GM21576 (cell line): Measurements from ENCODE around the gene MCAT.

Experiments
- ATAC-seq: cut with Tn5 transposase; IDR thresholded peaks from one replicate; pipeline ENCODE4 v1.9.1; 2021; ENCODE audit warnings: mild to moderate bottlenecking, moderate library complexity; ENCODE audit not compliant: unreplicated experiment

The MCAT gene, protein sequence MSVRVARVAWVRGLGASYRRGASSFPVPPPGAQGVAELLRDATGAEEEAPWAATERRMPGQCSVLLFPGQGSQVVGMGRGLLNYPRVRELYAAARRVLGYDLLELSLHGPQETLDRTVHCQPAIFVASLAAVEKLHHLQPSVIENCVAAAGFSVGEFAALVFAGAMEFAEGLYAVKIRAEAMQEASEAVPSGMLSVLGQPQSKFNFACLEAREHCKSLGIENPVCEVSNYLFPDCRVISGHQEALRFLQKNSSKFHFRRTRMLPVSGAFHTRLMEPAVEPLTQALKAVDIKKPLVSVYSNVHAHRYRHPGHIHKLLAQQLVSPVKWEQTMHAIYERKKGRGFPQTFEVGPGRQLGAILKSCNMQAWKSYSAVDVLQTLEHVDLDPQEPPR

DNA sequence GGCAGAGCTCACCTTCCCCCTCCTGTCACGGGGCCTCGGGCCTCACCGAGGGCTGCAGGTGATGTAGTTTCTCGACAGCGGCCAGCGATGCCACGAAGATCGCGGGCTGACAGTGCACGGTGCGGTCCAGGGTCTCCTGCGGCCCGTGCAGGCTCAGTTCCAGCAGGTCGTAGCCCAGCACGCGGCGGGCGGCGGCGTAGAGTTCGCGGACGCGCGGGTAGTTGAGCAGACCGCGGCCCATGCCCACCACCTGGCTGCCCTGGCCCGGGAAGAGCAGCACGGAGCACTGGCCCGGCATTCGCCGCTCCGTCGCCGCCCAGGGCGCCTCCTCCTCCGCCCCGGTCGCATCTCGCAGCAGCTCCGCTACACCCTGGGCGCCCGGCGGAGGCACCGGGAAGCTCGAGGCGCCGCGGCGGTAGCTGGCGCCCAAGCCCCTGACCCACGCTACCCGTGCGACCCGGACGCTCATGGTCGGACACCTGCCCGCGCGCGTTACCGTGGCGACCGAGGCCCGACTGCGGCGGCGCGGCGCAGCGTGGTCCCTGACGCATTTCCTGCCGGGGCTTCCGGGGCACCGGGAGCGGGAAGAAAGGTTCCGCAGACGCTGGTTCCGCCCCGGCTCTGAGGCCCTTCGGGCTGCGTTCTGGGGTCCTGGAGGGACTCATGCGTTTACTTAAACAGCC is at the start of gene MCAT:
Gene MCAT (minus strand): TSS at position 519 of the 683 bp plus-strand sequence. CDS start 50 bp downstream, at position 469.
- ATAC-seq, result peak; percentile 79

DNA sequence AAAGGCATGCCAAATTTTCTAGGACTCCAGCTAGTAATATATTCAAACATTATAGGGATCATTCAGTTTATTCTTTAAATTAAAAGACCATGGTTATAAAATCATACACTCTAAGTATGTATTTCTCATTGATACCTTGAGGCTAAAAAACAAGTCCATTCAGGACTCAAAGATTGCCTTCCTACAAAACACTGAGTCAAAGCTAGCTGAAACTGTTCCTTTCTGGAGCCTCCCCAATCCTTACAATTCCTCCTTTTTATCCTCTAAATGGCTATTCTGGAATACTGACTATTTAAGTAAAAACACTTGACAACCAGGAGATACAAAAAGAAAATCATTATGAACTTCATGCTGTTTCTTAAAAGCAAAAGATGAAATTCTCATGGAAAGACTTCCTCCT is 48.6 kb upstream of the MCAT start:
- no peak for ATAC-seq

DNA sequence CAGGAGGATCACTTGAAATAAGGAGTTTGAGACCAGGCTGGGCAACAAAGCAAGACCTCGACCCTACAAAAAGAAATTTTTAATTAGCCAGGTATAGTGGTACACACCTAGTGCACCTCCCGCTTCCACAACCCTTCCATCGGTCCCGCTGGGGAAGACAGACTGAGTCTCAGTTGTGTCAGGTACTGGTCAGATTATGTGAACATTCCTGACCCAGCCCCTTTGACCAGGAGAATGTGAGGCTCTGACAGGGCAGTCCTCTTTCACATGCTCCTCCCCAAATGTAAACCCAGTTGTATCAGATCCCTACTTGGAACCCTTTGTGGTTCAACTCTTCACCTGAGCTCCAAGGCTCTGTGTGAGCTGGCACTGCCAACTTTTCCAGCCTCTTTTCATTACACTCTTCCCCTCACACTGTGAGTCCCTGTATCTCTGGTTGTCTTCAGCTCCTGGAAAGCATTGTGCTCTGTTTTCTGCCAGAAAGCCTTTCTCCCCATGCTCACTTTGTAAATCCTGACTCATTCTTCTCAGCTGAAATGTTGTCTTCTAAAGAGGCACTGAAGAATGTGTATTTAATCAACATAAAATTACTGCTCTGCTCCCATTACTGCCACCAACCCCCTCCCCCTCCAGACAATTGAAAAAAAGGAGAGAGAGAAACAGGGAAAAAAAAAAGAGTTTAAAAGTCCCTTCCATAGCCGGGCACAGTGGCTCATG is 45.8 kb upstream of the MCAT start:
- no peak for ATAC-seq

DNA sequence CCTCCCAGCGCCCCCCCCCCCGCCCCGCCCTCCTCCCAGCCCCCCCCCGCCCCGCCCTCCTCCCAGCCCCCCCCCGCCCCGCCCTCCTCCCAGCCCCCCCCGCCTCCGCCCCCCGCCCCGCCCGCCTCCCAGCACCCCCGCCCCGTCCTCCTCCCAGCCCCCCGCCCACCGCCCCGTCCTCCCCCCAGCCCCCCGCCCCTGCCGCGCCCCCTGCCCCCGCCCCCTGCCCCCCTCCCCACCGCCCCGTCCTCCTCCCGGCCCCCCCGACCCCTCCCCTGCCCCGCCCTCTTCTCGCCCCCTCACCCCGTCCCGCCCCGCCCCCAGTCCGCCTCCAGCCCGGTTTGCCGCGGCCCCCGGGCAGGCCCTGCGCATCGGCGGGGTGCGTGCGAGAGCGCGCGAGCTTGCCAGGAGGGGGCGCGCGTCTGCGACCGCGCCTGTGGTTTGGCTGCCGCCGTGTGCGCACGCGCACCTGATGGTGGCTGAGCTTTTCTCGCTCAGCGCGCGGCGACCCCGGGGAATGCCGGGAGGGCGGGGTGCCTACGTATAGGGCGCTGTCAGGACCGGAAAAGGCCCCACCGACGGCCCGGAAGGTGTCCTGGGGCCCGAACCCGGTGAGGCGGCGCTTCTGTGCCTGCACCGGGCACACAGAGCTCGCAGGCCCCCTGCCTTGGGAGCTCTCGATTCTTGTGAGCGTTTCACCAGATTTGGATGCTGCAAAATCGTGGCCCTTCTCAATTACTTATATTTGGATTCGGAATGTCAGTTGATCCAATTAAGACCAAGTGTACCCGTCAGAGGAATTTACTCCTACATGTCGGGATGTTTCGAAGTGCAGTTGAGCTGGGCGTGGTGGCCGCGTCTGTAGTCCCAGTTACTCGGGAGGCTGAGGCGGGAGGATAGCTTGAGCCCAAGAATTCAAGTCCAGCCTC is 44.2 kb upstream of the MCAT start:
- ATAC-seq, result peak; percentile 74

DNA sequence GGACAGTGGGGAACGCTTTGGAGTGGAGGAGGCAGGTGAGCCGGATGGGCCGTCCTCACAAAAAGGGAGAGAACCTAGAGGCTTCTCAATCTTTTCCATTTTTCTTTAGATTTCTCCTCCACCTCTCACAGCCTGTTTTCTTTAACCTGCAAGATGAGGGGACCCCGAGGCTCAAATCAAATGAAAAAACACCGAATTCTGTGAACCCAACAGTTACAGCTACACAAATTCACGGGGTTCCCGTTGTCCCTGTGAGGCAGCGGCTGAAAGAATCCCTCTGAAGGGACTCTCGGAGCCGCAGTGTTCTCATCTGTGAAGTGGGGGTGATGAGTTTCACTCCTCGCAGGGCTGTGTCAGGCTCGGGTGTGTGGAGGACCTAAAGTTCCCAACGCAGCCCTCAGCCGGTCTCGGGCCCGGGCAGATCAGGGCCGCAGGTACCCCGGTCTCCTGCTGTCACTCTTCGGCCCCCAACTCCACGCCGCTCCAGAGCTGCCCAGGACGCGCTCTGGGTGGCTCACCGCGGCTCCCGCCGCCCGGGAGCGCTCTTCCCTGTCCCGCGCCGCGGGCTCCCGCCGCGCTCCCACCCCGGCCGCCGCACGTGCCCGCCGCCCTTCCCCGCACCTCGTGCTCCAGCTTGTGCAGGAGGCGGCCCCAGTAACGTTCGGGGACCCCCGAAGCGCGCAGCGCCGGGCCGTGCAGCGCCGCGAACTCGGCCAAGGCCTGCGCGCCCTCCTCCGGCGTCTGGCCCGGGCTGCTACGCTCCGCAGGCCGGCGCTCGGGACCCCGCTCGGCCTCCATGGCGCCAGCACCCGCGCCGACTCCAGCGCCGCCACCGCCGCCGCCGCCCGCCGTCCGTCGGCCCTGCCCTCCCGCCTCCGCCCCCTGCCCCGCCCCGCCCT is 43.3 kb upstream of the MCAT start, which contains the start of gene TTLL12:
Gene TTLL12 (minus strand): TSS at position 863 of the 899 bp plus-strand sequence. CDS start 65 bp downstream, at position 798.
- ATAC-seq, result peak; percentile 39

DNA sequence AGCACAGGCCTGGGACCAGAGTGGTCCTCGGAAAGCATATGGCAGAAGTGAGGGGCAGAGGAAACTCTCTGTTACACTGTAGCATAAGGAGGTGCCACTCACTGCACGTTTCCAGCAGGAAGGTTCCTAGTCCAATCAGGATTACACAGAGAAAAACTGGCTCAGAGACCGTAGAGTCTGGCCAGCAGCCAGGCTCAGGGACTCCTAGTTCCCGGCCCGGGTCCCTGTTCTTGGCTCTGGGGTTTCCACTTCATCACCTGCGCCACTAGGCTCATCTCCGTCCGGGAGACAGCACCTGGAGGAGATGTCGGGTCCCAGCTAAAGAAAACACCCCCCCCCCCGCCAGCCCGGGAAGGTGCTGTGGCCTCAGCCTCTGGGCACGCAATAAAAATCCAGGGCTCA is 42.7 kb upstream of the MCAT start:
- no peak for ATAC-seq

DNA sequence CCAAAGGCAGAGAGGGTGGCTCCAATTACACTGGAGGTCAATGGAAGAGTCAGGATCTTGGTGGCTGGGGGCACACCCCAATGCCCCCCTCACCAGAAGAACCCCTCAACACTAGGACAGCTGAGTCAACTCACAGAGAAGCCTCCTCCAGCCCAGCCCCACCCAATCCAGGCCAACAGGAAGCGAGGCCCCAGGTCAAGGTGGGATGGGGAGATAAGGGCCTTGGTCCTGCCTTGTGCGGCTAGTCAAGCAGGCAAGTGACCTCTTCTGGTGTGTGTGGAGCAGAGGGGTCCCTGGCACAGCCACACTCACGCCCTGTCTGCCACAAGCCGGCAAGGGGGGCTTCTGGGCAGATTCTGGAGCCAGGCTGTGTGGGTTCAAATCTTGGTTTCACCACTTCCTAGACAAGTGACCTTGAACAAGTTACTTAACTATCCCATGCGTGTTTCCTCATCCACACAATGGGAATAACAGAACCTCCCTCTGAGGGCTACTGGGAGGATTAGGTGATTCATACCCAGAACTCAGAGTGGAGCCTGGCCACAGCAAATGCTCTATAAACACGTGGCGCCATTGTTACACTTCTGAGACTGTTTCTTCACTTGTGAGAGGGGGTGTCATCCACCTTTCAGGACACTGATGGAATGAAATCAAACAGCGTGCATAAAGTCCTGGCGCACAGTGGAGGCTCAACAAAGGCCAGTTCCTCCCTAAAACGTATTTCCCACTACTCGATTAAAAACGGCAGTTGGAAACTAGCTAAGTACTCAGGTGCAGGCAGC is 40.5 kb upstream of the MCAT start:
- no peak for ATAC-seq

GRCh38 chr22:43182726-43183125 is 39.5 kb upstream of the MCAT start:
- no peak for ATAC-seq

DNA sequence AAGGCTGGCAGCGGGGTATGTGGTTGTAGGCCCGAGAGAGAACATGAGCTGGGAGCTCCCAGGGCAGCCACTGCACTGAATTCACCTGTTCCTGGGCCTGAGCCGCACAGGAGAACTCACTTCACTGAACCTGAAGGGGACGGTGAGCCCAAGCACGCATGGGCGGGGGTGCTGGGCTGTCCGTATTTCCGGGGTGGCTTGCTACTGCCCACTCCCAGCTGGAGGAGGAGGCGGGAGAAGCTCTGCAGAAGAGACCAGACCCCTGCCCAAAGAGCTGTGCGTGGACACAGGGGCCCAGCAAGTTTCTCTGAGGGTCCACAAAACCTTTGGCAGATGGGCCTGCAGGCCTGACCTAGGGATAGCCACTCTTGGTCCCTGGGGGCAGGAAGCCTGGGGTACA is 38.9 kb upstream of the MCAT start:
- ATAC-seq, result no peak

DNA sequence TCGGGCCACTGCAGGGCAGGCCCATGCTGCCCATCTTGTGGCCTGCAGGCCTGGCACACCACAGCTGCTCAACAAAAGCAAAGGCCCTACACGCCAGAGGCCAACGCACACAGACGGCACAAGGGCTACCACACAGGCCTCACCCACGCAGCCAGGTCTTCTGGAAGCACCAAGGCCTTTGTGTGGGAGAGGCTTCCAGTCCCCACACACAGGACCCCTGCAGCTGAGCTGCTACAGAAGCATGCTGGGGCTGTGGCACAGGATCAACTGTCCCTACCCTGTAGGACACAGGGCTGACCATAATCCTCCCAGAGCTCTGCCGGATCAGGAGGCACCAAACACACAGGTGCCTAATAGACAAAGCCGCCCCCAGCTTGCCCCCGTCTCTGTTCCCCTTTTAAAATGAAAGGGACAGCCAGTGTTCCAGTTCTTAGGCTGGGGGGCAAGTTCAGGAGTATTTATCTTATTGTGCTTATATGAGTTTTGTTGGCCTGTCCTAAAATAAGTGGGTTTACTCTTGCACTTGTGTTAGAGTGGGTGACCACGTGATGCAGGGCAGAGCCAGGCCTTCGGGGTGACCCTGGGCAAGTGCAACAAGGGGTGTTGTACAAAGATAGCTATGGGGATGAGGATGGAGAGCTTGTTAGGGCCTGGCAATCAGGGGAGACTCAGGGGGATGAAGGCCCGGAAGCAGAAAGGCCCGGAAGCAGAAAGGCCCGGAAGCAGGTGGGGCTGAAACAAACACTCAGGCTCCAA is 38.3 kb upstream of the MCAT start:
- ATAC-seq, result no peak

DNA sequence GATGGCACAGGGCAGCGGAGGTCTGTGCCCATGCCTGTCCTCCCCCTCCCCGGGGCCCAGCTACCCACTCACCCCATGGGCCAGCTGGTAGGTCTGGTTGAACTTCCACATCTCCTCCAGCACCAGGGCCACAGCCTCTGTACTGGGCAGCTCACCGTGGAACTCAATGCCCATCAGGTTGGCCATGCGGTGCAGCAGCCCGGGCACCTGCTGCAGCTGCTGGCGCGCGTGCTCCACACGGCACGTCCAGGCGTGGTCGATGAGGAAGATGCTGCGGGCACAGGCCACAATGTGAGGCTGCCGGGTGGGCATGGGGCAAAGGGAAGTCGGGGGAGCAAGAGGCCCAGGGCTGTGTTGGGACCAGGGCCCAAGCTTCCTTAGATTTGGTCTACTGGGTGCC is 37.5 kb upstream of the MCAT start:
- ATAC-seq, result no peak

DNA sequence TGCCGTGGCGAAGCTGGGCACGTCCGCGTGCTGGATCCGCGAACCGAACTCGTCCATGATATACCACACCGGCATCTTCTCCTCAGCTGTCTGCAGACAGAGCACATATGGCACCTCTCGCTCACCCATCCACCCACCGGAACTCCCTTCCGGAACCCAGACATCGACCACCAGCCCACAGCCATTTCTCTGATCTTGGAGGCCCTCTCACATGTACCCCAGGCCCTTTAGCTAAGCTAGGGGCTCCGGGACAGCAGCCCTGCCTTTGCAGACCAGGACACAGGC is 36.7 kb upstream of the MCAT start:
- ATAC-seq, result no peak

GRCh38 chr22:43179146-43179910 is 36.1 kb upstream of the MCAT start:
- ATAC-seq, result no peak

DNA sequence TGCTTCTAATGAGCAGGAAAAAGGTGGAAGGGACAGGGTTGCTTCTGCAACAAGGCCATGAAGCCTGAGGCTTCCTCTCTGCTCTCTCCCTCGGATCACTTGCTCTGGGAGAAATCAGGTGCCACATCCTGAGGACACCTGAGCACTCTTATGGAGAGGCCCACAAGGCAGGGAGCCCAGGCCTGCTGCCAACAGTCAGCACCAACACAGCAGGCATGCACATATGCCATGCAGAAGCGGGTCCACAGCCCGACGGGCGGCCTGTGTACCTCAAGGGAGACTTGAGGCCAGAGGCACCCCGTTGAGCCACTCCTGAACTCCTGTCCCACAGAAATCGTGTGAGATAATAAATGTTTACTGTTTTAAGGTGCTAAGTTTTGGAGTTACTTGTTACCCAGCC is 34.3 kb upstream of the MCAT start:
- no peak for ATAC-seq

DNA sequence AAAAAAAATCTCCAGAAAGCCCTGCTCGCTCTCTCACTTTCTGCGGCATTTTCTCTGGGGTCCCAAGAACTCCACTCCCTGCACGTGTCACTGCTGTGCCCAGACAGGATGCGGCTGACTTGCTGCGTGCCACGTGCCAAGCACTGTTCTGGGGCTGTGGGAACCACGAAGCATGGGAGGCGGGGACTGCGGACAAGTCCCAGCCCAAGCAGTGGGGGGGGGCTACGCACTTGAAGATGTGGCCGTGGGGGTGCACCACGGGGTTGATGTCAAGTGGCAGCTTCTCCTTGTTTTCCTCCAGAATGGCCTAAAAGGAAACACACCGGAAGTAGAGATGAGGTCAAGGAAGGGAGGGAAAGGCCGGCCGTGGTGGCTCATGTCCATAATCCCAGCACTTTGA is 32.9 kb upstream of the MCAT start:
- ATAC-seq, result no peak

- no peak for ATAC-seq
Measured at GRCh38 chr22:43174941-43175531, 31.8 kb upstream of the MCAT start.
